ENCODE data around the gene CCDC88B. TPM values are rescaled to one million over a fixed set of nuclear protein-coding genes. Genes with fewer than 3 reads are reported as not detected.

CCDC88B gene
- total RNA-seq, 1 experiment from 2014 or later = 14.7 TPM

GRCh38 chr11:64376071-64376470 is 36.1 kb downstream of the CCDC88B start:
- CTCF ChIA-PET = interaction anchor here (0.7 kb wide), 1 partner anchor 20 kb away, joined by 3 read pairs; no protein-coding TSS in a partner anchor
- Histone ChIP-seq H3K36me3 (ENCODE audit: control insufficient read depth in 1 of 2, insufficient read depth in 2 of 2, low read length in 2 of 2) (no peaks in the 10 kb centered on the region; a peak in 1 of 4 replicates), H3K27ac (ENCODE audit: low read depth, low read length) (no peak overlapping the region), H3K9me2 (ENCODE audit: insufficient read depth) (no peaks in the 10 kb centered on the region), H2AFZ (ENCODE audit: low read depth, low read length, poor library complexity, severe bottlenecking) (no peak overlapping the region), H3K4me3 (replicated peaks in 1 of 2; ENCODE audit: low read depth in 1 of 2, low read length in 2 of 2) (no peak overlapping the region), H3K4me2 (ENCODE audit: low read length) (no peak overlapping the region), H4K20me1 (ENCODE audit: insufficient read depth) (no peaks in the 10 kb centered on the region), H3K79me2 (ENCODE audit: insufficient read depth, low read length) (no peaks in the 10 kb centered on the region), H3K27me3 (ENCODE audit: insufficient read depth, low read length) (no peaks in the 10 kb centered on the region), H3K9me3 (ENCODE audit: control insufficient read depth in 1 of 2, insufficient read depth in 1 of 2, low read depth in 1 of 2, low read length in 2 of 2) (no peaks in the 10 kb centered on the region), H3K4me1 (ENCODE audit: control insufficient read depth in 1 of 2, insufficient read depth in 2 of 2, low read length in 2 of 2) (peaks cover 0 to 15% of the 10 kb centered on the region in 2 experiments; a peak in 3 of 4 replicates), H3K9ac (ENCODE audit: low read length) (no peak overlapping the region)
- intact Hi-C loops (cut with micrococcal nuclease) = no loop called here
- TF ChIP-seq ATF3 (IDR thresholded peaks at IDR 0.05) = no peak
- no peak for TF ChIP-seq SRF (IDR thresholded peaks at IDR 0.05; ENCODE audit: low read depth)
- TF ChIP-seq ZBTB33 (IDR thresholded peaks at IDR 0.05; ENCODE audit: extremely low read depth, insufficient replicate concordance, low read length) = no peak
- TF ChIP-seq ZNF274 (IDR thresholded peaks at IDR 0.05; ENCODE audit: low read depth, low read length) = no peak
- no peak for TF ChIP-seq RAD21 (IDR thresholded peaks at IDR 0.05; ENCODE audit: low read depth)
- TF ChIP-seq CTCF (IDR thresholded peaks at IDR 0.05 in 2 of 3, conservative IDR thresholded peaks at IDR 0.05 in 1 of 3; ENCODE audit: borderline replicate concordance in 1 of 3, insufficient read depth in 1 of 3, low read depth in 2 of 3, low read length in 2 of 3) = no peak
- TF ChIP-seq POLR2A (IDR thresholded peaks at IDR 0.05; ENCODE audit: borderline replicate concordance, extremely low read depth, insufficient read depth, insufficient read length) = no peak
- TF ChIP-seq ZFX (IDR thresholded peaks at IDR 0.05) = no peak
- TF ChIP-seq FOSL1 (IDR thresholded peaks at IDR 0.05; ENCODE audit: low read depth) = no peak
- TF ChIP-seq EZH2phosphoT487 (IDR thresholded peaks at IDR 0.05; ENCODE audit: borderline replicate concordance) = no peak
- TF ChIP-seq ELF1 (IDR thresholded peaks at IDR 0.05; ENCODE audit: borderline replicate concordance, low read depth) = no peak
- TF ChIP-seq EZH2 (IDR thresholded peaks at IDR 0.05) = no peak
- no peak for TF ChIP-seq CEBPB (IDR thresholded peaks at IDR 0.05; ENCODE audit: low read depth)
- no peak for TF ChIP-seq SIN3A (IDR thresholded peaks at IDR 0.05; ENCODE audit: low read depth)
- no peak for TF ChIP-seq CBX3 (IDR thresholded peaks at IDR 0.05; ENCODE audit: low read depth)
- no peak for ATAC-seq
- BruUV-seq (replicated peaks) = no TSS peak
- POLR2A ChIA-PET = no interaction called here
- DNase-seq (ENCODE audit: low read depth, low spot score) = no peak
- RAD21 ChIA-PET (ENCODE audit: low non-redundant PET in 1 of 2, low total read pairs in 2 of 2, uncharacterized antibody in 2 of 2, unreplicated experiment in 2 of 2) = no interaction called here

Measured in HCT116 (cell line).